Choroid plexus epithelial cell (primary cell): Measurements from ENCODE around the gene PRKN.

ENCODE experiments used
- DNase-seq: peaks from one replicate; pipeline ENCODE4 v3.0.0-alpha.2; 2010; ENCODE audit warnings: low read depth
- H3K4me3 ChIP-seq: 2 replicates; pipeline ENCODE4 v1.5.1; 2011; ENCODE audit warnings: low read depth, mild to moderate bottlenecking, control low read depth, low read length, moderate library complexity
- CTCF ChIP-seq: conservative IDR thresholded peaks from 2 replicates; pipeline ENCODE4 v1.5.1; 2011; ENCODE audit warnings: low read depth, mild to moderate bottlenecking, control low read depth, inconsistent platforms, low read length, moderate library complexity

The PRKN gene

GRCh38 chr6:161379834-161380582 is 1347.6 kb downstream of the PRKN start:
- peak; percentile 17 for DNase-seq
- no peak for TF ChIP-seq CTCF
- H3K4me3 ChIP-seq: no peak overlapping the region

GRCh38 chr6:161378115-161378514 is 1349.5 kb downstream of the PRKN start:
- DNase-seq: no peak
- TF ChIP-seq CTCF: no peak
- no peak overlapping the region for H3K4me3 ChIP-seq

- no peak for DNase-seq
- no peak overlapping the region for H3K4me3 ChIP-seq
- no peak for TF ChIP-seq CTCF
Observed at GRCh38 chr6:161377116-161377515, 1350.5 kb downstream of the PRKN start.

GRCh38 chr6:161376367-161376766 is 1351.2 kb downstream of the PRKN start:
- no peak for TF ChIP-seq CTCF
- H3K4me3 ChIP-seq: no peak overlapping the region
- no peak for DNase-seq

GRCh38 chr6:161374971-161375873 is 1352.3 kb downstream of the PRKN start:
- TF ChIP-seq CTCF: peak; percentile 32
- H3K4me3 ChIP-seq: no peak overlapping the region
- DNase-seq: no peak

GRCh38 chr6:161373905-161374451 is 1353.6 kb downstream of the PRKN start:
- TF ChIP-seq CTCF: peak; percentile 98
- peak; percentile 72 for DNase-seq
- no peak overlapping the region for H3K4me3 ChIP-seq
